Thyroid gland (tissue), 4 donors: ENCODE measurements around the gene LACRT. TPM values are rescaled to one million over a fixed set of nuclear protein-coding genes. Genes with fewer than 3 reads are reported as not detected.
A peak's percentile ranks its signal among the peaks of the same experiment; 100 is the strongest.

Experiments
- DNase-seq, 2 donors: peaks; one replicate each; pipeline ENCODE4 v3.0.0-alpha.2; 2019
- H3K27ac ChIP-seq, 3 donors: fragments of 200-600 bp; sonication (generic); 1 replicate in 2 of 3; 2 replicates in 1 of 3; pipeline ENCODE4 v1.5.1; 2016 to 2019; ENCODE audit warnings: mild to moderate bottlenecking in 1 of 3, moderate library complexity in 1 of 3
- H3K27me3 ChIP-seq: fragments of 200-600 bp; sonication (generic); one replicate; pipeline ENCODE4 v1.5.1; 2019
- H3K36me3 ChIP-seq, 2 donors: fragments of 200-600 bp; sonication (generic); one replicate each; pipeline ENCODE4 v1.5.1; 2016 to 2019
- H3K4me1 ChIP-seq, 2 donors: fragments of 200-600 bp; sonication (generic); one replicate each; pipeline ENCODE4 v1.5.1; 2017 to 2019
- H3K4me3 ChIP-seq, 3 donors: fragments of 200-600 bp; sonication (generic); replicated peaks in 1 of 3; 1 replicate in 2 of 3; 2 replicates in 1 of 3; pipeline ENCODE4 v1.5.1; 2016; ENCODE audit warnings: mild to moderate bottlenecking in 1 of 3
- H3K9me3 ChIP-seq: fragments of 200-600 bp; sonication (generic); one replicate; pipeline ENCODE4 v1.5.1; 2017
- CTCF ChIP-seq, 6 experiments: fragments of 200-600 bp in 3 of 6; fragments of 450-650 bp in 3 of 6; sonication (generic) in 3 of 6; IDR thresholded peaks; one replicate each; pipeline ENCODE4 v1.5.1; 2016 to 2019; ENCODE audit warnings: antibody characterized with exemption in 6 of 6, mild to moderate bottlenecking in 2 of 6, inconsistent platforms in 1 of 6, moderate library complexity in 1 of 6
- POLR2A ChIP-seq, 2 donors: fragments of 450-650 bp; IDR thresholded peaks; one replicate each; pipeline ENCODE4 v1.6.1; 2017; ENCODE audit warnings: antibody characterized with exemption in 2 of 2, mild to moderate bottlenecking in 2 of 2, moderate library complexity in 1 of 2
- WGBS, 2 donors: methylation state at CpG; one replicate each; pipeline ENCODE4 v1.1.5; 2017; 5-methylcytosine and 5-hydroxymethylcytosine counted together
- intact Hi-C: fragments of 100-400 bp; cut with DNase I; formaldehyde crosslinking; loops from one replicate; pipeline ENCODE4 v1.15.1; 2023
- total RNA-seq, 4 donors: library from RNA; depleted of rRNA; stranded (reverse); fragments of >200 nt; gene quantifications; one replicate each; pipeline ENCODE4 v1.2.3, GENCODE V29; 2016

LACRT gene
- total RNA-seq, 4 donors from 2014 or later = not detected

- DNase-seq = no peak
- no peak overlapping the region for H3K27ac ChIP-seq
- H3K9me3 ChIP-seq = no peaks in the 10 kb centered on the region
- 90 to 91% methylated on average over 10 of the region's 10 CpGs for WGBS, 2 donors
- H3K4me3 ChIP-seq = no peak overlapping the region
- TF ChIP-seq CTCF (IDR thresholded peaks at IDR 0.05) (no peak), POLR2A (IDR thresholded peaks at IDR 0.05) (no peak)
- no peaks in the 10 kb centered on the region for H3K36me3 ChIP-seq
- H3K4me1 ChIP-seq = no peaks in the 10 kb centered on the region
- intact Hi-C loops = no loop called here
- no peaks in the 10 kb centered on the region for H3K27me3 ChIP-seq
Measured at GRCh38 chr12:54660320-54660962, 25.7 kb upstream of the LACRT start.

DNA sequence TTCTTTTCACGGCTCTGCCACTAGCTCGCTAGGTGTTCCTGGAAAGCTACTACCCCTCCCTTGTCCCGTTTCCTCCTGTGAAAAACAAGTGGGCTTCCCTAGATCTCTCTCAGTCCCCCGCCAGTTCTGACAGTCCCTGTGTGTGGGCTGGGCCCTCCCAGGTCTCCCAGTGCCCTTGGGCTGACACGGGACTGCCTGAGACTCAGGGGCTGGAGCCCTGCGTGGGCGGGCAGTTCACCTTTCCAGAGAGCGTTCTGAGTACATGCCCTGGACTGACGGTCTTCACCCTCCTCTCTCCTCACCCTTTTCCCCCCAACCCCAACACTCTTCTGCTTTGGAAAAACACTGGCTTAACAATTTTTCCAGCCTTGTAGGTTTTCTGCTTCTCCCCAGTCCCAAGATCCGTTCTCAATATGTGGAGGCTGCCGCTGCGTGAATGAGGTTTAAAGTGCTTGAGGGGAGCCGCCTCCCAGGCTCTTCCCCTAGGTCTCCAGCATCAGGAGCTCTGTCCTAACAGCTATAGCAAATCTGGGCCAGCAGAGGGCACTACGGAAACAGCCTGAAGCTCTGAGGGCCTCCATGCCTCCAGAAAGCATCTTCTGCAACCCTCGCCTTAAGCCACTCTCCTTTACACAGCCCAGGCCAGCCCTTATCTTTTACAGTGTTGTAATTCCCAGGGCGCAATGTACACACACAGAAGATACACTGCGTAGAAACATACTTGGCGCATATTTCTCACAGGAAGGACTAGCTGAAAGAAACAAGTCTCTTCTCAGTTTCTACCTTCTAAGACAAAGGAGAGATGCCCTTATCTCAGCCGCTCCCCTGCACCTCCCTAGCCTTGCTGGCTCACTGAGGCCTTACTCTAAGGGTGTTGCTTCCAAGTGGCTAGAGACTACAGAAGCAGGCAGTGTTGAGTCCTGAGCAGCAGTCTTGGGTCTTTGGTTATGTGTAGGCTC is 23.9 kb upstream of the LACRT start:
- H3K36me3 ChIP-seq = no peaks in the 10 kb centered on the region
- H3K4me3 ChIP-seq = no peak overlapping the region
- no peak overlapping the region for H3K27ac ChIP-seq
- TF ChIP-seq POLR2A (IDR thresholded peaks at IDR 0.05) (no peak), CTCF (IDR thresholded peaks at IDR 0.05) (peak in 1 of 6 experiments; percentile 45)
- DNase-seq = peak in 1 of 2 donors; percentile 37
- H3K9me3 ChIP-seq = no peaks in the 10 kb centered on the region
- intact Hi-C loops = no loop called here
- no peaks in the 10 kb centered on the region for H3K27me3 ChIP-seq
- WGBS, 2 donors = 50 to 67% methylated on average over 19 of the region's 19 CpGs
- H3K4me1 ChIP-seq = no peaks in the 10 kb centered on the region

- no peak for TF ChIP-seq POLR2A (IDR thresholded peaks at IDR 0.05)
- no peak for TF ChIP-seq CTCF (IDR thresholded peaks at IDR 0.05)
- no peak overlapping the region for H3K27ac ChIP-seq
Measured at GRCh38 chr12:54657105-54657607, 22.5 kb upstream of the LACRT start.

DNA sequence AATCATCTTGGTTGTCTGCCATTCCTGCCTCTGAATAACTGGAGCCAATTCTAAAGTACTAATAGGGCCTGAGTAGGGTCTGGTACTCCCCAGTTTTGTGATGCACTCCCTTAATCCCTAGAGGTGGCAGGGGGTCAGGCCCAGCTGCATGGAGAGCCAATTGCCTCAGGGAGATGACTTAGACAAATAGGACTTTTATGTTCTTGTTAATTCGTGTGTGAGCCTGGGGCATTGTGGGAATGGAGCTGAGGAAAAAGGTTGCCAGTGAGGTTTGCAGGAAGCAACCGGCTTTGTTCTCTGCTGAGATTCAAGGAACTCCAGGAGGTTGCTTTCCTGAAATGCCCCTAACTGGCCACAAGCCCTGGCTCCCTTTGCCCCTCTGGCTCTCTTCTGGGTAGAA is 20.2 kb upstream of the LACRT start:
- Histone ChIP-seq H3K4me3 (no peak overlapping the region), H3K36me3 (no peaks in the 10 kb centered on the region), H3K27ac (no peak overlapping the region), H3K27me3 (no peaks in the 10 kb centered on the region), H3K9me3 (no peaks in the 10 kb centered on the region), H3K4me1 (no peaks in the 10 kb centered on the region)
- TF ChIP-seq CTCF (IDR thresholded peaks at IDR 0.05) (no peak), POLR2A (IDR thresholded peaks at IDR 0.05) (no peak)
- 22 to 47% methylated on average over 2 of the region's 2 CpGs for WGBS, 2 donors
- intact Hi-C loops = no loop called here
- DNase-seq = no peak

More at GRCh38 chr12:54657105-54657607, 22.5 kb upstream of the LACRT start:
- WGBS, 2 donors = 81 to 83% methylated on average over 6 of the region's 6 CpGs
- H3K4me1 ChIP-seq = no peaks in the 10 kb centered on the region
- no peaks in the 10 kb centered on the region for H3K9me3 ChIP-seq
- intact Hi-C loops = no loop called here
- DNase-seq = no peak
- no peaks in the 10 kb centered on the region for H3K27me3 ChIP-seq
- no peaks in the 10 kb centered on the region for H3K36me3 ChIP-seq
- H3K4me3 ChIP-seq = no peak overlapping the region
